OCI-LY1 (cell line): Measurements from ENCODE around the gene ARFGEF3.
"Not testable (repeated sequence)": the region's sequence is repeated elsewhere in the genome, so short reads cannot be mapped to it uniquely, and the experiment has no call there.

Source experiments
- CTCF ChIP-seq: fragments of 200-600 bp; sonication (generic), shearing (Covaris generic); IDR thresholded peaks from 2 replicates; pipeline ENCODE4 v1.5.1; 2017; ENCODE audit warnings: mild to moderate bottlenecking, antibody characterized with exemption, low read length, moderate library complexity, mixed read lengths
- EZH2 ChIP-seq: fragments of 200-600 bp; sonication (generic), shearing (Covaris generic); IDR thresholded peaks from 2 replicates; pipeline ENCODE4 v1.8.0; 2017; ENCODE audit warnings: borderline replicate concordance, mixed run types, mild to moderate bottlenecking, antibody characterized with exemption, low read length, moderate library complexity, mixed read lengths

GRCh38 chr6:138368684-138369083 is 206.9 kb downstream of the ARFGEF3 start:
- TF ChIP-seq CTCF, EZH2: not testable (repeated sequence)
